ENCODE measurements around the gene GALT. TPM values are rescaled to one million over a fixed set of nuclear protein-coding genes. Genes with fewer than 3 reads are reported as not detected.

Gene GALT
- total RNA-seq, 2 experiments from 2014 or later = 42.4 to 43.4 TPM

GRCh38 chr9:34654323-34655051 is 8.0 kb downstream of the GALT start:
- Mint-ChIP-seq H3K27me3 (no peaks in the 10 kb centered on the region), H3K27ac (no peak overlapping the region), H3K4me3 (no peak overlapping the region), H3K36me3 (peaks cover 1% of the 10 kb centered on the region), H3K4me1 (peaks cover 17% of the 10 kb centered on the region), H3K9me3 (no peaks in the 10 kb centered on the region)
- no peak for DNase-seq

GRCh38 chr9:34655394-34655793 is 8.9 kb downstream of the GALT start:
- H3K27ac Mint-ChIP-seq = no peak overlapping the region
- H3K36me3 Mint-ChIP-seq = no peaks in the 10 kb centered on the region
- no peaks in the 10 kb centered on the region for H3K27me3 Mint-ChIP-seq
- no peak overlapping the region for H3K4me3 Mint-ChIP-seq
- no peaks in the 10 kb centered on the region for H3K9me3 Mint-ChIP-seq
- no peak for DNase-seq
- peaks cover 17% of the 10 kb centered on the region for H3K4me1 Mint-ChIP-seq

GRCh38 chr9:34656992-34657391 is 10.5 kb downstream of the GALT start:
- no peak for DNase-seq
- H3K4me1 Mint-ChIP-seq = peaks cover 12% of the 10 kb centered on the region
- H3K9me3 Mint-ChIP-seq = no peaks in the 10 kb centered on the region
- no peaks in the 10 kb centered on the region for H3K36me3 Mint-ChIP-seq
- H3K27me3 Mint-ChIP-seq = no peaks in the 10 kb centered on the region
- H3K4me3 Mint-ChIP-seq = no peak overlapping the region
- H3K27ac Mint-ChIP-seq = no peak overlapping the region

GRCh38 chr9:34658461-34658860 is 12.0 kb downstream of the GALT start:
- no peak for DNase-seq
- Mint-ChIP-seq H3K4me1 (peaks cover 10% of the 10 kb centered on the region), H3K36me3 (no peaks in the 10 kb centered on the region), H3K27ac (no peak overlapping the region), H3K4me3 (no peak overlapping the region), H3K27me3 (no peaks in the 10 kb centered on the region), H3K9me3 (no peaks in the 10 kb centered on the region)

GRCh38 chr9:34659592-34660253 is 13.2 kb downstream of the GALT start:
- Mint-ChIP-seq H3K9me3 (no peaks in the 10 kb centered on the region), H3K36me3 (peaks cover 2% of the 10 kb centered on the region), H3K4me3 (no peak overlapping the region), H3K27me3 (no peaks in the 10 kb centered on the region), H3K4me1 (peaks cover 21% of the 10 kb centered on the region), H3K27ac (no peak overlapping the region)
- no peak for DNase-seq

GRCh38 chr9:34662526-34663302 is 16.2 kb downstream of the GALT start, which contains the start of gene CCL27:
Gene CCL27 (minus strand): TSS chr9:34662657. CDS start chr9:34662633, 24 bp downstream.
- peaks cover 25% of the 10 kb centered on the region for H3K4me1 Mint-ChIP-seq
- DNase-seq = no peak
- no peak within 1 kb of the TSS for H3K4me3 Mint-ChIP-seq
- H3K27ac Mint-ChIP-seq = peak within 1 kb of the TSS; percentile 30
- H3K27me3 Mint-ChIP-seq = no peaks in the 10 kb centered on the region
- no peaks in the 10 kb centered on the region for H3K9me3 Mint-ChIP-seq
- peaks cover 2% of the 10 kb centered on the region for H3K36me3 Mint-ChIP-seq

GRCh38 chr9:34663303-34663605 is 16.8 kb downstream of the GALT start:
- H3K27ac Mint-ChIP-seq = peak overlapping the region; percentile 30
- DNase-seq = no peak

GRCh38 chr9:34664281-34665066 is 18.0 kb downstream of the GALT start:
- peak overlapping the region; percentile 84 for H3K4me3 Mint-ChIP-seq
- DNase-seq = peak; percentile 74
- H3K36me3 Mint-ChIP-seq = peaks cover 12% of the 10 kb centered on the region
- no peaks in the 10 kb centered on the region for H3K27me3 Mint-ChIP-seq
- H3K9me3 Mint-ChIP-seq = peaks cover 7% of the 10 kb centered on the region
- peaks cover 25% of the 10 kb centered on the region for H3K4me1 Mint-ChIP-seq
- peak overlapping the region; percentile 79 for H3K27ac Mint-ChIP-seq

More at GRCh38 chr9:34663303-34663605, 16.8 kb downstream of the GALT start:
- no peak overlapping the region for H3K4me3 Mint-ChIP-seq
- peaks cover 2% of the 10 kb centered on the region for H3K36me3 Mint-ChIP-seq
- H3K9me3 Mint-ChIP-seq = no peaks in the 10 kb centered on the region
- peaks cover 25% of the 10 kb centered on the region for H3K4me1 Mint-ChIP-seq
- no peaks in the 10 kb centered on the region for H3K27me3 Mint-ChIP-seq

- DNase-seq = no peak
- Mint-ChIP-seq H3K36me3 (peaks cover 16% of the 10 kb centered on the region), H3K4me3 (peak overlapping the region; percentile 84), H3K27me3 (no peaks in the 10 kb centered on the region), H3K4me1 (peaks cover 25% of the 10 kb centered on the region), H3K27ac (peak overlapping the region; percentile 79), H3K9me3 (peaks cover 9% of the 10 kb centered on the region)
Observed at GRCh38 chr9:34665067-34665380, 18.5 kb downstream of the GALT start.

- peaks cover 25% of the 10 kb centered on the region for H3K4me1 Mint-ChIP-seq
- no peaks in the 10 kb centered on the region for H3K27me3 Mint-ChIP-seq
- peak overlapping the region; percentile 84 for H3K4me3 Mint-ChIP-seq
- peak overlapping the region; percentile 82 for H3K27ac Mint-ChIP-seq
- peak; percentile 83 for DNase-seq
- peaks cover 18% of the 10 kb centered on the region for H3K36me3 Mint-ChIP-seq
- H3K9me3 Mint-ChIP-seq = peaks cover 12% of the 10 kb centered on the region
Observed at GRCh38 chr9:34665381-34666250, 19.1 kb downstream of the GALT start.

GRCh38 chr9:34669809-34670562 is 23.5 kb downstream of the GALT start:
- Mint-ChIP-seq H3K27ac (no peak overlapping the region), H3K27me3 (no peaks in the 10 kb centered on the region), H3K9me3 (peaks cover 14% of the 10 kb centered on the region), H3K4me3 (no peak overlapping the region), H3K4me1 (peaks cover 6% of the 10 kb centered on the region), H3K36me3 (peaks cover 16% of the 10 kb centered on the region)
- no peak for DNase-seq

- H3K27me3 Mint-ChIP-seq = no peaks in the 10 kb centered on the region
- H3K4me1 Mint-ChIP-seq = peaks cover 5% of the 10 kb centered on the region
- peaks cover 16% of the 10 kb centered on the region for H3K36me3 Mint-ChIP-seq
- H3K4me3 Mint-ChIP-seq = no peak overlapping the region
- H3K27ac Mint-ChIP-seq = no peak overlapping the region
- no peak for DNase-seq
- peaks cover 14% of the 10 kb centered on the region for H3K9me3 Mint-ChIP-seq
Observed at GRCh38 chr9:34671307-34671706, 24.8 kb downstream of the GALT start.

- no peak for DNase-seq
- Mint-ChIP-seq H3K27ac (no peak overlapping the region), H3K9me3 (peaks cover 7% of the 10 kb centered on the region), H3K36me3 (peaks cover 6% of the 10 kb centered on the region), H3K27me3 (no peaks in the 10 kb centered on the region), H3K4me3 (no peak overlapping the region), H3K4me1 (peaks cover 5% of the 10 kb centered on the region)
Observed at GRCh38 chr9:34674440-34674839, 28.0 kb downstream of the GALT start.
